ENCODE measurements around the gene HDAC4.

HDAC4 gene

DNA sequence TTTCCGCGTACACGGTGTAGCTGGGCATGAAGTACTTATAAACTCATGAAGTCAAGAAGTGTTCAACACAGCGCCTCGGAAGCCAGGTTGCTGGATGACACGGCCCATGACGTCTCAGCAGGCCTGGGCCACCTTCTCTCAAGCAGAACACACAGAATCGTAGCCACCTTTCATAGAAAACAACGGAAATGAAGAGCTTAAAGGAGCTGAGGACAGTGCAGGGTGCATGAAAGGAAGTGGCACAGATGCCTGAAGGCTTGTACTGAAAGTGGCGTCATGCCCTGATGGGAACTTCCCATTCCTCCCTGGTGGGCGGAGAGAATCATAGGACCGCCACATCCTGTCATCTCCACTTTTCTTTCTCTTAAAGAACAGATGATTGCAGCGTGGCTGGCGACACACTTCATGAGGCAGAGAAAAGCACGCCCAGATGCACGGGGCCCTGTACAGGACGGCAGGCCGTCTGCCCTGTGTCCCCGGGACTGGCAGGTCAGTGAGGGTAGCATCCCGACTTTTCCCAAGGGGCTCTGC is 31.1 kb downstream of the HDAC4 start:
- no peak overlapping the region for H3K4me3 ChIP-seq (ENCODE audit: control insufficient read depth, low read depth, low read length)
- no peak for DNase-seq (ENCODE audit: low read depth)
- TF ChIP-seq, protein P1, sequence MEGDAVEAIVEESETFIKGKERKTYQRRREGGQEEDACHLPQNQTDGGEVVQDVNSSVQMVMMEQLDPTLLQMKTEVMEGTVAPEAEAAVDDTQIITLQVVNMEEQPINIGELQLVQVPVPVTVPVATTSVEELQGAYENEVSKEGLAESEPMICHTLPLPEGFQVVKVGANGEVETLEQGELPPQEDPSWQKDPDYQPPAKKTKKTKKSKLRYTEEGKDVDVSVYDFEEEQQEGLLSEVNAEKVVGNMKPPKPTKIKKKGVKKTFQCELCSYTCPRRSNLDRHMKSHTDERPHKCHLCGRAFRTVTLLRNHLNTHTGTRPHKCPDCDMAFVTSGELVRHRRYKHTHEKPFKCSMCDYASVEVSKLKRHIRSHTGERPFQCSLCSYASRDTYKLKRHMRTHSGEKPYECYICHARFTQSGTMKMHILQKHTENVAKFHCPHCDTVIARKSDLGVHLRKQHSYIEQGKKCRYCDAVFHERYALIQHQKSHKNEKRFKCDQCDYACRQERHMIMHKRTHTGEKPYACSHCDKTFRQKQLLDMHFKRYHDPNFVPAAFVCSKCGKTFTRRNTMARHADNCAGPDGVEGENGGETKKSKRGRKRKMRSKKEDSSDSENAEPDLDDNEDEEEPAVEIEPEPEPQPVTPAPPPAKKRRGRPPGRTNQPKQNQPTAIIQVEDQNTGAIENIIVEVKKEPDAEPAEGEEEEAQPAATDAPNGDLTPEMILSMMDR (IDR thresholded peaks at IDR 0.05; ENCODE audit: control insufficient read depth, insufficient read depth, low read depth, low read length, missing control alignments) = no peak

DNA sequence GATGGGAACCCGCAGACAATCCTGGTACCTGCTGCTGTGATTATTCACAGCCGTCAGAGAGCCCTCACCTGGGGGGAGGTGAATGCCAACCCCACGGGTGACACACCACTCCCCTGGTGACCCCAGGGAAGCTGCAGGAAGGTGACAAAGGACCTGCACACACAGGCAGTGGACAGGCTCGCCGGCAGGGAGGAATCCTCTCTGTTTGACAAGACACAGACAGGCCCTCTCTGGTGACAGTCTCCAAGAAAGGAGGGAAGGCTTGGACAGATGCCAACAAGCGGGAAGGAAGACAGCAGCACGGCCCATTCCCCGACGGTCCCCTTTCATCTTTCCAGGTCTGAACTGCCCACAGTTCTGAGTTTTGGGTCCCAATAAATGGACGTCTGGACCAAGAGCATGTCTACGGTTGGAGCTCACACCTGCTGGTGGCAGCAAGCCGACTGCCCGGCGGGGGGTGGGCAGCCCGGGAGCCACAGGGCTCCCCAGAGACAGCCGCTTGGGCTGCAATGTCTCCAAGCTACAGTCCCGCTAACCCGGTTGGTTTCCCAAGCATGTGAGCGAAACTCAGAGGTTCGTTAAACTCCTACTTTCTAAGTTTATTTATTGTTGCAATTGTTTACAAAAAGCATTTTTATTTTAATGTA is 31.8 kb downstream of the HDAC4 start:
- no peak overlapping the region for H3K4me3 ChIP-seq (ENCODE audit: control insufficient read depth, low read depth, low read length)
- DNase-seq (ENCODE audit: low read depth) = no peak
- TF ChIP-seq, protein P1 (IDR thresholded peaks at IDR 0.05; ENCODE audit: control insufficient read depth, insufficient read depth, low read depth, low read length, missing control alignments) = no peak

DNA sequence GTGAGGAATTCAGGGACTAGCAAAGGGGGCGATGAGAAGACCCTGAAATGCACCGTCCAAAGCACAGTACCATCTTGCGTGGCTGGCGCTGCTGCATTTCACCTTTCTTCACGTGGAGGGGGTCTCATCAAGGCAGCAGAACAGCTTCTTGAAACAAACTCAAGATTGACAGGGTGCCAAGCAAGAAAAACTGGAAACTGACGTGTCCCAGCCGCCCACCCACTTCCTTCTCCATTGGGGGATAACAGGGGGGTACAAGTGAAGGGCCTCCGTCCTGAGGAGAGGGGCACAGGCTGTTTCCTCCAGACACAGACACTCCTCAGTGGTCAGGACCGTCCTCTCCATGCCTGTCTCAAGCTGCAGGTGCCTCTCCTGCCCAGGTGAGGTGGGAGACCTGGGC is 32.5 kb downstream of the HDAC4 start:
- TF ChIP-seq, protein P1 (IDR thresholded peaks at IDR 0.05; ENCODE audit: control insufficient read depth, insufficient read depth, low read depth, low read length, missing control alignments) = no peak
- no peak overlapping the region for H3K4me3 ChIP-seq (ENCODE audit: control insufficient read depth, low read depth, low read length)
- DNase-seq (ENCODE audit: low read depth) = no peak

DNA sequence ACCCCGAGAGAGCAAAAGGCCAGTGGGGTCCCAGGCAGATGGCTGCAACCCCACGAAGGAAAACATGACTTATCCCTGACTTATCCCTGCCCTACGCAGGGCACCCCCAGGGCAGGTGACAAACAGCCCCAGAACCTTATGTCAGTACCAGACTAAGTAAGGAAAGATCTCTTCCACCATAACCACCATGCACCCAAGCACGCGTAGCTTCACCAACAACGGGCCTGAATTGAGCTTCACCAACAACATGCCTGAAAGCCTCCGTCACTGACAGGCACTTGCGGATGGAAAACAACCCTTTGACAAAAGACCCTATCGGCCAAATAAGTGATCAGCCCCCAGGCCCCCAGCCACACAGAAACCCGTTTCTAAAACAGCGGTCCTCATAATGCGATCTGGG is 34.1 kb downstream of the HDAC4 start:
- TF ChIP-seq, protein P1 (IDR thresholded peaks at IDR 0.05; ENCODE audit: control insufficient read depth, insufficient read depth, low read depth, low read length, missing control alignments) = no peak
- H3K4me3 ChIP-seq (ENCODE audit: control insufficient read depth, low read depth, low read length) = no peak overlapping the region
- no peak for DNase-seq (ENCODE audit: low read depth)

DNA sequence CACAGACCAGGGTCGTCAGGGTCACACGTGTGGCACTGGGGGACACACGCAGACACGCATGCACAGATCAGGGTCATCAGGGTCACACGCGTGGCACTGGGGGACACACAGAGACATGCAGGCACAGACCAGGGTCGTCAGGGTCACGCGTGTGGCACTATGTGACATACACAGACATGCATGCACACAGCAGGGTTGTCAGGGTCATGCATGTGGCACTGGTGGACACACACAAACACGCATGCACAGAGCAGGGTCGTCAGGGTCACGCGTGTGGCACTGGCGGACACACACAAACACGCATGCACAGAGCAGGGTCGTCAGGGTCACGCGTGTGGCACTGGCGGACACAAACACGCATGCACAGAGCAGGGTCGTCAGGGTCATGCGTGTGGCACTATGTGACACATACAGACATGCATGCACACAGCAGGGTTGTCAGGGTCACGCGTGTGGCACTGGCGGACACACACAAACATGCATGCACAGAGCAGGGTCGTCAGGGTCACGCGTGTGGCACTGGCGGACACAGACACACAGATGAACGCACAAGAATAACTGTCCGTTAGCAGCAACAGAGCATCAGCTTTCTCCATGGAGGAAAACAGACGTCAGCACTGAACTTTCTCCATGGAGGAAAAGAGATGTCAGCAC is 34.9 kb downstream of the HDAC4 start:
- H3K4me3 ChIP-seq (ENCODE audit: control insufficient read depth, low read depth, low read length) = no peak overlapping the region
- no peak for DNase-seq (ENCODE audit: low read depth)
- TF ChIP-seq, protein P1 (IDR thresholded peaks at IDR 0.05; ENCODE audit: control insufficient read depth, insufficient read depth, low read depth, low read length, missing control alignments) = no peak

DNA sequence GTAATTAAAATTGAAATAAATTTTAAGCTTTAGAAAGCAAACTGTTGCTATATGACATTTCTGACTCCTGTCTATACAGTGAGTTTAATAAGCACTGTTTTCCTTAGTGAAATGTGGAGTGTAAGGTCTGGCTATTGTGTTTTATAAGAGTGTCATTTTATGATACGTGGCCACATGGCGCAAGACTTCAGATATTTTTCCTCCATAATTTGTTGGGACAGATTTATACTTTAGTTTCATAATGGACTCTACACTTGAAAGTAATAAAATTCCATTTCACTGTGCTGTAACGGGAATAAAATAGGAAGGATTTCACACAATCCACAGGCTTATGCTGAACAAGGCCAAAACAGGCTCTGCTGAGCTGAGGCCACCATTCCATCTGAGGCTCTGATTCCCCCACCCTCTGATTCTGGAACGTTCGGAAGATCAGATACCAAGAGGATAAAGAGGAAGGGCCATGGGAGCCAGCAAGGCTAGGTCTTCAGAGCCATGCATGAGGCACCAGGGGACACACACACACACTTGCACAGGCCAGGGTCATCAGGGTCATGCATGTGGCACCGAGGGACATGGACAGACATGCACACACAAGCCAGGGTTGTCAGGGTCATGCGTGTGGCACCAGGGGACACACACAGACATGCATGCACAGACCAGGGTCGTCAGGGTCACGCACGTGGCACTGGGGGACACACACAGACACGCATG is 35.6 kb downstream of the HDAC4 start:
- no peak overlapping the region for H3K4me3 ChIP-seq (ENCODE audit: control insufficient read depth, low read depth, low read length)
- TF ChIP-seq, protein P1 (IDR thresholded peaks at IDR 0.05; ENCODE audit: control insufficient read depth, insufficient read depth, low read depth, low read length, missing control alignments) = no peak
- no peak for DNase-seq (ENCODE audit: low read depth)

Measured in AG09309 (cell line).